GM12872 (cell line): ENCODE data around the gene N4BP3.

ENCODE experiments used
- CTCF ChIP-seq: IDR thresholded peaks from 3 replicates; pipeline ENCODE4 v1.5.1; 2011; ENCODE audit warnings: low read depth, mild to moderate bottlenecking, low read length, moderate library complexity; ENCODE audit not compliant: insufficient read depth

The N4BP3 gene

GRCh38 chr5:178077751-178078150 is 35.6 kb upstream of the N4BP3 start:
- no peak for TF ChIP-seq CTCF

- no peak for TF ChIP-seq CTCF
Observed at GRCh38 chr5:178078197-178079010, 34.9 kb upstream of the N4BP3 start.

- no peak for TF ChIP-seq CTCF
Observed at GRCh38 chr5:178080056-178080455, 33.3 kb upstream of the N4BP3 start.

- TF ChIP-seq CTCF: no peak
Observed at GRCh38 chr5:178080618-178081410, 32.5 kb upstream of the N4BP3 start.

- TF ChIP-seq CTCF: no peak
Observed at GRCh38 chr5:178081571-178082243, 31.6 kb upstream of the N4BP3 start.

GRCh38 chr5:178083922-178084321 is 29.4 kb upstream of the N4BP3 start:
- no peak for TF ChIP-seq CTCF

GRCh38 chr5:178085316-178085715 is 28.0 kb upstream of the N4BP3 start:
- TF ChIP-seq CTCF: no peak
